ENCODE measurements around the gene SELENOW.
"Not testable (repeated sequence)": the region's sequence is repeated elsewhere in the genome, so short reads cannot be mapped to it uniquely, and the experiment has no call there.

Gene SELENOW

DNA sequence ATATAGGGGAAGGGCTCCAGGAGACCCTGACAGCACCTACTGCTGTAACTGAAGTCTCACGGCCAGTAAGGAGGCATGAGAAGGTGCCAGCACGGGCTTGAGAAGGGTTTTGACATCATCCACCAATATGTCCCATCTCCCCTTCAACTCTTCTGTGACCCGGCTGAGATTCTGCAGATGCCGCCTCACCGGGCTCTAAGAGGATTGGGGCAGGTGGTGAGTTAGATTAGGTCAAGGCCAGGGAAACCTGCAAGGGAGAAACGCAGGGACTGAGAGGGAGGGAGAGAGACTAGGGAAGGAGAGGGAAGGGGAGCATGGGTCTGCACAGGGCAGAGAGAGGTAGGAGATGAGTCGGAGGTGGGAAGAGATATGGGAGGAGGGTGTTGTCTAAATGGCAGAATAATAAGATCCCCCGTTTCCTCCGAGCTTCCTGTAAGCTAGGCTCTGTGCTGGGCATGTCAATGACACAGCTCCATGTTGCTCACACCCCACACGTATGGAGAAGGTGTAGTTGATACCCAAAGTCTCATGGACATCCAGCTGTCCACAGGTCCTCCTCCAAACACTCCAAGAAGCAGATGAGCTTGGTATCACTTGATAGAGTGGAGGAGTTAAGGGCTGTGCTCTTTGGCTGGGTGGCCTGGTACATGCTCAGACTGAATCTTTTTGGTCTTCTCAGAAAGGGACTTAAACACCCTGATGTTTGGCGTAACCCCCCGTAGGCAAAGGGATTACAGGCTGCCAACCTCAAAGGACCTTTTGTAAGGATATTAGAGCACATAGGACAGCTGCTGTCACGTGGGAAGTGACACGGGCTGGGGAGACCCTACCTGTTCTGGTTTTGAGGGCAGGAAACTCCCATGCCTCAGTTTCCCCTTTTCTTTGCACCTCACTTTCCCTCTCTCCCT lies 19.7 kb downstream of the SELENOW start:
- TF ChIP-seq, protein P1, sequence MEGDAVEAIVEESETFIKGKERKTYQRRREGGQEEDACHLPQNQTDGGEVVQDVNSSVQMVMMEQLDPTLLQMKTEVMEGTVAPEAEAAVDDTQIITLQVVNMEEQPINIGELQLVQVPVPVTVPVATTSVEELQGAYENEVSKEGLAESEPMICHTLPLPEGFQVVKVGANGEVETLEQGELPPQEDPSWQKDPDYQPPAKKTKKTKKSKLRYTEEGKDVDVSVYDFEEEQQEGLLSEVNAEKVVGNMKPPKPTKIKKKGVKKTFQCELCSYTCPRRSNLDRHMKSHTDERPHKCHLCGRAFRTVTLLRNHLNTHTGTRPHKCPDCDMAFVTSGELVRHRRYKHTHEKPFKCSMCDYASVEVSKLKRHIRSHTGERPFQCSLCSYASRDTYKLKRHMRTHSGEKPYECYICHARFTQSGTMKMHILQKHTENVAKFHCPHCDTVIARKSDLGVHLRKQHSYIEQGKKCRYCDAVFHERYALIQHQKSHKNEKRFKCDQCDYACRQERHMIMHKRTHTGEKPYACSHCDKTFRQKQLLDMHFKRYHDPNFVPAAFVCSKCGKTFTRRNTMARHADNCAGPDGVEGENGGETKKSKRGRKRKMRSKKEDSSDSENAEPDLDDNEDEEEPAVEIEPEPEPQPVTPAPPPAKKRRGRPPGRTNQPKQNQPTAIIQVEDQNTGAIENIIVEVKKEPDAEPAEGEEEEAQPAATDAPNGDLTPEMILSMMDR (conservative IDR thresholded peaks at IDR 0.05; ENCODE audit: control insufficient read depth, insufficient read depth, low read depth, low read length): no peak
- no peak for DNase-seq (ENCODE audit: low read depth)
- H3K4me3 ChIP-seq (ENCODE audit: control insufficient read depth, low read depth, low read length): no peak overlapping the region

GRCh38 chr19:47798904-47799266 lies 20.4 kb downstream of the SELENOW start:
- DNase-seq (ENCODE audit: low read depth): no peak
- TF ChIP-seq, protein P1 (conservative IDR thresholded peaks at IDR 0.05; ENCODE audit: control insufficient read depth, insufficient read depth, low read depth, low read length): no peak
- H3K4me3 ChIP-seq (ENCODE audit: control insufficient read depth, low read depth, low read length): no peak overlapping the region

DNA sequence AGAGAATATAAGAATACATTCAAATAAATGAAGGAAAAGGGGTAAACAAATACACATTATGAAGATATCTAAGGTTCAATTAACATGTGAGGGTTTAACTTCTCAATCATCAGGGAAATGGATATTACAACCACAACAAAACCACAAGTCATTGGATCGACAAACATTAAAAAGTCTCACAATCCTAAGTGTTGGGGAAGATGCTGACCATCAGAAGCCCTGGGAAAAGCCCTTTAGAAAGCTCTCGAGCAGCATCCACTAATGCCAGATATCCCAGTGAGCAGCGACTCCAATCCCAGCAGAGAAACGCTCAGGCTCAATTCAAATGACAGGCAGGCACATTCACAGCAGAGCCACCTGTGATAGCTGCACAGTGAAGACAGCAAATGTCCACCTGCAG lies 22.8 kb downstream of the SELENOW start:
- no peak overlapping the region for H3K4me3 ChIP-seq (ENCODE audit: control insufficient read depth, low read depth, low read length)
- TF ChIP-seq, protein P1 (conservative IDR thresholded peaks at IDR 0.05; ENCODE audit: control insufficient read depth, insufficient read depth, low read depth, low read length): no peak
- no peak for DNase-seq (ENCODE audit: low read depth)

DNA sequence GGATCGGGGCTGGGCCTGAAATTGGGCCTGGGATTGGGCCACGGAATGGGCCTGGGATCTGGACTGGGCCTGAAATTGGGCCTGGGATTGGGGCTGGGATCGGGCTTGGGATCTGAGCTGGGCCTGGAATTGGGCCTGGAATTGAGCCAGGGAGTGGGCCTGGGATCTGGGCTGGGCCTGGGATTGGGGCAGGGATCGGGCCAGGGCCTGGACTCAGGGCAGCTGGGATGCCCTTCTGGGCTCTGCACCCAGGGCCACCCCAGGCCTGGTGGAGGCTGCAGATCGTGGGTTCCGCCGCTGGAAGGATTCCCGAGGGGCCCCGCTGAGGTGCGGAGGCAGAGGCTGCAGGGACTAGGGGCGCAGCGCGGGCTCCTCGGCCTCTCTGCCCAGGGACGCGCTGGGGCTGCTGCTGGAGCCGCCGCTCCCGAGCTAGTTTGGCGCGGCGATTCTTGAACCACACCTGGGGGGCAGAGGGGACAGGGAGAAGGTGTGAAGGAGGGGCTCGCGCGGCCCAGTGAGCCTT lies 24.1 kb downstream of the SELENOW start:
- no peak for DNase-seq (ENCODE audit: low read depth)
- H3K4me3 ChIP-seq (ENCODE audit: control insufficient read depth, low read depth, low read length): no peak overlapping the region
- TF ChIP-seq, protein P1 (conservative IDR thresholded peaks at IDR 0.05; ENCODE audit: control insufficient read depth, insufficient read depth, low read depth, low read length): no peak

- not testable (repeated sequence) for H3K4me3 ChIP-seq (ENCODE audit: control insufficient read depth, low read depth, low read length); DNase-seq (ENCODE audit: low read depth)
Measured at GRCh38 chr19:47803148-47803547, 24.6 kb downstream of the SELENOW start.

DNA sequence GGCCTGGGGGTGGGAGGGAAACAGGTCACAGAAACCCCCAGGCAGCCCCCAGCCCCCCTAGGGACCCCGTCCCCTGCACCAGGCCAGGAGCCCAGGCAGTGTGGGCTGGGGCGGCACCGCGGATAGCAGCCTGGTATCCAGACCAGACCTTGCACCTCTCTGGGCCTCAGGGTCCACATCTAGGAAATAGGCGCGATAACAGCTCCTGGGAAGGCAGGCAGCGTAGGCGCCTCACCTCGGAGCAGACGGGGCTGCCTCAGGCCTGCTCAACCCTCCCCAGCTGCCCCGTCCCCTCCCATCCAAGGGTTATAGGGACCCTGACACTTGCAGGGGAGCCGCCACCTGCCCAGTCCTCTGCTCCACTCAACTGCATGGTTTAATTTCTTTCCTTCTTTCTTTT lies 25.2 kb downstream of the SELENOW start:
- not testable (repeated sequence) for H3K4me3 ChIP-seq (ENCODE audit: control insufficient read depth, low read depth, low read length); DNase-seq (ENCODE audit: low read depth)

- not testable (repeated sequence) for DNase-seq (ENCODE audit: low read depth); H3K4me3 ChIP-seq (ENCODE audit: control insufficient read depth, low read depth, low read length)
Measured at GRCh38 chr19:47804451-47804850, 25.9 kb downstream of the SELENOW start, which contains the start of gene TPRX1. TPRX1 (minus strand) TSS chr19:47804551; CDS start chr19:47804539, 12 bp downstream.

DNA sequence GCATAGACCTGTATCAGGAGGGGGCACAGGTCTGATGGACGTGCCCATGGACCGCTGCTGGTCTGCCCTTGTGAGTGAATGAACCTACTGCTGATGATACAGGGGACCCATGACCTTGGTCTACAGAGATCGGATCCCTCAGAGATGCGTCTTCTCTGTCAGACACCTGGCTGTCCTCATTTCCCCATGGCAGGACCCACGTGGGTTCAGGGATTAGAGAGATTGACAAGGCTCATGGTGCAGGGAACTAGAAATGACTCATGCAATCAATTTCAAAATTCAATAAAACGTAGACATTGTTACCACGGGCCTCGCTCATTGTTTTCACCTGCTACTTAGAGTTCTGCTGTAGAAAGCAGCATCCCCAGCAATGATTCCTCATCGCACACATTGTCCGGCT lies 26.8 kb downstream of the SELENOW start:
- H3K4me3 ChIP-seq (ENCODE audit: control insufficient read depth, low read depth, low read length): no peak overlapping the region
- no peak for DNase-seq (ENCODE audit: low read depth)
- TF ChIP-seq, protein P1 (conservative IDR thresholded peaks at IDR 0.05; ENCODE audit: control insufficient read depth, insufficient read depth, low read depth, low read length): no peak

Data from fibroblast of mammary gland (primary cell).